WERI-Rb-1 (cell line): ENCODE data around the gene ENPEP.

Source experiments
- DNase-seq: peaks from one replicate; pipeline ENCODE4 v3.0.0-alpha.2; 2020
- H3K27ac ChIP-seq: fragments of 250-450 bp; sonication (Bioruptor Pico); 2 replicates; pipeline ENCODE4 v1.5.1; 2020; ENCODE audit warnings: mild to moderate bottlenecking, moderate library complexity
- H3K27me3 ChIP-seq: fragments of 250-450 bp; sonication (Bioruptor Pico); 2 replicates; pipeline ENCODE4 v1.5.1; 2021; ENCODE audit warnings: mild to moderate bottlenecking, low read depth, moderate library complexity; ENCODE audit not compliant: insufficient read depth, severe bottlenecking
- H3K36me3 ChIP-seq: fragments of 250-450 bp; sonication (Bioruptor Pico); 2 replicates; pipeline ENCODE4 v1.5.1; 2020; ENCODE audit warnings: mild to moderate bottlenecking, moderate library complexity
- H3K4me3 ChIP-seq: 2 replicates; pipeline ENCODE4 v1.5.1; 2011; ENCODE audit warnings: low read depth, mild to moderate bottlenecking, control low read depth, low read length
- H3K9me3 ChIP-seq: fragments of 250-450 bp; sonication (Bioruptor Pico); 2 replicates; pipeline ENCODE4 v1.5.1; 2021; ENCODE audit warnings: mild to moderate bottlenecking, moderate library complexity; ENCODE audit not compliant: severe bottlenecking
- CTCF ChIP-seq: IDR thresholded peaks from 2 replicates; pipeline ENCODE4 v1.5.1; 2011; ENCODE audit warnings: low read depth, mild to moderate bottlenecking, control low read depth, inconsistent platforms, low read length

Gene ENPEP

DNA sequence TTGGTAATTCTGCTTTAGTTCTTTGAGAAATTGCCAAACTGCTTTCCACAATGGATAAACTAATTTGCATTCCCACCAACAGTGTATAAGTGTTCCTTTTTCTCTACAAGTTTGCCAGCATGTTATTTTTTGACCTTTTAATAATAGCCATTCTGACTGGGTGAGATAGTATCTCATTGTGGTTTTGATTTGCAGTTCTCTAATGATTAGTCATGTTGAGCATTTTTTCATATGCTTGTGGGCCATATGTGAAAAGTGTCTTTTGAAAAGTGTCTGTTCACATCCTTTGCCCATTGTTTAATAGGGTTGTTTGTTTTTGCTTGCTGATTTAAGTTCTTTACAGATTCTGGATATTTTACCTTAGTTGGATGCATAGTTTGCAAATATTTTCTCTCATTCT is 25.9 kb downstream of the ENPEP start:
- no peak for TF ChIP-seq CTCF
- Histone ChIP-seq H3K27me3 (no peaks in the 10 kb centered on the region), H3K9me3 (no peaks in the 10 kb centered on the region), H3K27ac (no peak overlapping the region), H3K36me3 (no peaks in the 10 kb centered on the region), H3K4me3 (no peak overlapping the region)
- DNase-seq, result no peak

DNA sequence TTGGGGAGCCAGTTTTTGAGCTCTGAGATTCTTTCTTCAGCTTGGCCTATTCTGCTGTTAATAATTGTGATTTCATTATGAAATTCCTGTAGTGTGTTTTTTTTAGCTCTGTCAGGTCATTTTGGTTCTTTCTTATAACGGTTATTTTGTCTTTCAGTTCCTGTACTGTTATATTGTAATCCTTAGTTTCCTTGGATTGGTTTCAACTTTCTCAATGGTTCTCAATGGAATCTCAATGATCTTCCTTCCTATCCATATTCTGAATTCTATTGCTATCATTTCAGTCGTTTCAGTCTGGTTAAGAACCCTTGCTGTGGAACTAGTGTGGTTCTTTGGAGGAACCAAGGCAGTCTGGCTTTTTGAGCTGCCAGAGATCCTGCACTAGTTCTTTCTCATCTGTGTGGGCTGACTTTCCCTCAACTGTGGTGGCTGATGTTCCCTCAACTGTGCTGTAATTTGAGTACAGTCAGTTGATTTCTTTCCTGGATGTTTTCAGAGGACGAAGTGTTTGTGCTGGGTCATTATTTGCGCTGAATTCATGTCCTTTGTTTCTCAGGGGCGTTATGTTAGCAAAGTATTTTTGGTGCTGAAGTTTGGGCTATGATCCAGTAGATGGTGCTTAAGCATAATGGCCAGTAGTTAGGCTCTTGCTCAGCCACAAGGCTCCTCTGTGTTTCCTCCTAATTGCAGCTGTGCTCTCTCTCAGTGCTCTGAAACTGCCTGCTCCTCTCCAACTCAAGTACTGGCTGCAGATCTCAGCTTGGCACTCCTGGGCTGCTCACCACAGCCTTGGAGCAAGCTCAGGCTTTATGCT is 27.5 kb downstream of the ENPEP start:
- TF ChIP-seq CTCF, result no peak

DNA sequence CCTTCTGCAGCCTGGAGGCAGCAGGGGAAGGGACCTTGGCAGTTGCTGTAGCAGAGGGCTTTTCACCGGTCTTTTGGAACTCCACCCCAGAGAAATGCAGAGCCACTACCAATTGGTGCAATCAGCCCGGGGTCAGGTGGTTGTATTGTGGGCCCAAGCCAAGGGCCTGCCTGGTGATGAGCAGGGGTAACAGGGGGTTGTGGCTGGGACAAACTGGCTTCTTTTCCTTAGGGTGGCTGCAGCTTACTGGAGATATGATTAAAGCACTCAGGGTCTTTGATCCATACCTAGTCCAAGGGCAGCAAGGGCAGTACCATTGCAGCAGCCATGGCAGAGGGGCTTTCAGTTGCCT is 28.1 kb downstream of the ENPEP start:
- no peaks in the 10 kb centered on the region for H3K9me3 ChIP-seq

More for the DNA sequence above, 27.5 kb downstream of the ENPEP start:
- Histone ChIP-seq H3K27me3 (no peaks in the 10 kb centered on the region), H3K36me3 (no peaks in the 10 kb centered on the region), H3K27ac (no peak overlapping the region), H3K4me3 (no peak overlapping the region), H3K9me3 (no peaks in the 10 kb centered on the region)
- no peak for DNase-seq

DNA sequence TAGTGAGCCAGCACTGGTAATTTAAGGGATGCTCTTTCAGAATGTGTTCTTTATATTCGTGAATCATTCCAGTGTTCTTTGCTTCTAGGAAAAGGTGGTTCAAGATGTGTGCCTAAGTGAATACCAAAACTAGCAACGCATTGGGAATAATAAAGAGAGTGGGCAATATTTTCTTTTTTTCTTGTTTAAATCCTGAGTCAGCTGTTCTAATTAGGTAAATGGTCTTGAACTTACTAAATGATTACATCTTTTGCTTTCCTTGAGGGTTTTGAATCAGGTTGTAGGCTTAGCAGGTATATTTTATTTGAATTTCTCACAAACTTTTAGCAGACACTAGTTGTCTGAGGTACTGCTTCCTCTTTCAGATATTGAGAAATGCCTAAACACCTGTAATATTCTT is 29.5 kb downstream of the ENPEP start:
- Histone ChIP-seq H3K36me3 (no peaks in the 10 kb centered on the region), H3K9me3 (no peaks in the 10 kb centered on the region), H3K27ac (no peak overlapping the region), H3K4me3 (no peak overlapping the region), H3K27me3 (no peaks in the 10 kb centered on the region)
- no peak for TF ChIP-seq CTCF
- DNase-seq, result no peak

More for the DNA sequence above, 28.1 kb downstream of the ENPEP start:
- TF ChIP-seq CTCF, result no peak
- no peak overlapping the region for H3K27ac ChIP-seq
- H3K27me3 ChIP-seq, result no peaks in the 10 kb centered on the region
- no peak overlapping the region for H3K4me3 ChIP-seq
- no peak for DNase-seq
- H3K36me3 ChIP-seq, result no peaks in the 10 kb centered on the region

GRCh38 chr4:110508827-110509710 is 33.1 kb downstream of the ENPEP start:
- no peaks in the 10 kb centered on the region for H3K27me3 ChIP-seq
- H3K36me3 ChIP-seq, result no peaks in the 10 kb centered on the region
- 0 out of 2 replicates have a peak, but pooled peaks have one; percentile 5 for TF ChIP-seq CTCF
- no peak overlapping the region for H3K4me3 ChIP-seq
- no peak overlapping the region for H3K27ac ChIP-seq
- no peak for DNase-seq
- H3K9me3 ChIP-seq, result no peaks in the 10 kb centered on the region
